Endothelial cell of umbilical vein (primary cell): ENCODE measurements around the gene CRY1.

Experiments
- EZH2 ChIP-seq: IDR thresholded peaks from 2 replicates; pipeline ENCODE4 v1.6.1; 2012; ENCODE audit warnings: borderline replicate concordance, low read depth, mild to moderate bottlenecking, moderate library complexity, low read length, inconsistent platforms; ENCODE audit not compliant: severe bottlenecking
- FOS ChIP-seq: IDR thresholded peaks from 2 replicates; pipeline ENCODE4 v1.6.1; 2011; ENCODE audit warnings: mild to moderate bottlenecking, low read length, moderate library complexity, borderline replicate concordance; ENCODE audit not compliant: insufficient read depth
- GATA2 ChIP-seq: IDR thresholded peaks from 2 replicates; pipeline ENCODE4 v1.7.0; 2011; ENCODE audit warnings: low read depth, mild to moderate bottlenecking, moderate library complexity, mixed read lengths, low read length; ENCODE audit not compliant: insufficient read length, insufficient read depth
- JUN ChIP-seq: IDR thresholded peaks from 2 replicates; pipeline ENCODE4 v1.6.1; 2011; ENCODE audit warnings: borderline replicate concordance, low read depth; ENCODE audit not compliant: insufficient read length, insufficient read depth
- MYC ChIP-seq: IDR thresholded peaks from one replicate; pipeline ENCODE4 v1.6.1; 2011; ENCODE audit warnings: mild to moderate bottlenecking, low read depth, low read length
- POLR2A ChIP-seq: IDR thresholded peaks from 2 replicates; pipeline ENCODE4 v1.6.1; 2012; ENCODE audit warnings: low read depth, mild to moderate bottlenecking, control low read depth, low read length
- POLR2AphosphoS5 ChIP-seq: IDR thresholded peaks from 2 replicates; pipeline ENCODE4 v1.6.1; 2012; ENCODE audit warnings: low read depth, mild to moderate bottlenecking, control low read depth, low read length, moderate library complexity; ENCODE audit not compliant: insufficient read depth
- TF ChIP-seq, protein P1 (sequence below), 2 donors: IDR thresholded peaks; 1 replicate in 1 of 2; 2 replicates in 1 of 2; pipeline ENCODE4 v1.5.1; 2011; ENCODE audit warnings: low read length in 2 of 2, mild to moderate bottlenecking in 2 of 2, moderate library complexity in 2 of 2, control low read depth in 1 of 2, inconsistent platforms in 1 of 2, low read depth in 1 of 2; ENCODE audit not compliant: insufficient read depth in 1 of 2; ENCODE audit errors: extremely low read depth in 1 of 2
- TF ChIP-seq, protein P2 (sequence below): IDR thresholded peaks from 2 replicates; pipeline ENCODE4 v1.6.1; 2011; ENCODE audit not compliant: insufficient read depth, insufficient read length

DNA sequence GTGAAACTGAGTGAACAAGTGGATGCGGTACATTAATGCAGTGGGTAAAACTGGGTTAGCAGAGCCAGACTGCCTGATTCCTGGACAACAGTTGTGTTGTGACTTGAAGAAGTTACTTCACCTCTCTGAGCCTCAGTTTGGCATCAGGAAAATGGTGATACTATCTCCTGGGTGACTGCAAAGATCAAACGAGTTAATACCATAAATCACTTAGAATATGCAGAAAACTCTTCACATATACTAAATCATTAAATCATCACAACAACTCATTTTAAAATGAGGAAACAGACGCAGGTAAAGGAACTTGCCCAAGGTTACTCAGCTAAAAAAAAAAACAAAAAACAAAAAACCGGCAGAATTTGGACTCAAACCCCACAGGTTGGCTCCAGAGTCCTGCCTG lies 107.2 kb downstream of the CRY1 start:
- TF ChIP-seq, protein P1, sequence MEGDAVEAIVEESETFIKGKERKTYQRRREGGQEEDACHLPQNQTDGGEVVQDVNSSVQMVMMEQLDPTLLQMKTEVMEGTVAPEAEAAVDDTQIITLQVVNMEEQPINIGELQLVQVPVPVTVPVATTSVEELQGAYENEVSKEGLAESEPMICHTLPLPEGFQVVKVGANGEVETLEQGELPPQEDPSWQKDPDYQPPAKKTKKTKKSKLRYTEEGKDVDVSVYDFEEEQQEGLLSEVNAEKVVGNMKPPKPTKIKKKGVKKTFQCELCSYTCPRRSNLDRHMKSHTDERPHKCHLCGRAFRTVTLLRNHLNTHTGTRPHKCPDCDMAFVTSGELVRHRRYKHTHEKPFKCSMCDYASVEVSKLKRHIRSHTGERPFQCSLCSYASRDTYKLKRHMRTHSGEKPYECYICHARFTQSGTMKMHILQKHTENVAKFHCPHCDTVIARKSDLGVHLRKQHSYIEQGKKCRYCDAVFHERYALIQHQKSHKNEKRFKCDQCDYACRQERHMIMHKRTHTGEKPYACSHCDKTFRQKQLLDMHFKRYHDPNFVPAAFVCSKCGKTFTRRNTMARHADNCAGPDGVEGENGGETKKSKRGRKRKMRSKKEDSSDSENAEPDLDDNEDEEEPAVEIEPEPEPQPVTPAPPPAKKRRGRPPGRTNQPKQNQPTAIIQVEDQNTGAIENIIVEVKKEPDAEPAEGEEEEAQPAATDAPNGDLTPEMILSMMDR (IDR thresholded peaks at IDR 0.05; ENCODE audit: extremely low read depth in 1 of 2, insufficient read depth in 1 of 2, low read depth in 1 of 2, low read length in 2 of 2): no peak
- no peak for TF ChIP-seq POLR2A
- TF ChIP-seq, protein P2, sequence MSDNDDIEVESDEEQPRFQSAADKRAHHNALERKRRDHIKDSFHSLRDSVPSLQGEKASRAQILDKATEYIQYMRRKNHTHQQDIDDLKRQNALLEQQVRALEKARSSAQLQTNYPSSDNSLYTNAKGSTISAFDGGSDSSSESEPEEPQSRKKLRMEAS: no peak
- TF ChIP-seq FOS: no peak
- no peak for TF ChIP-seq EZH2
- TF ChIP-seq POLR2AphosphoS5: no peak
- no peak for TF ChIP-seq GATA2
- TF ChIP-seq MYC: no peak
- no peak for TF ChIP-seq JUN
